Spinal cord (tissue), 10 donors: ENCODE results near the gene GABRA4. TPM values are rescaled to one million over a fixed set of nuclear protein-coding genes. Genes with fewer than 3 reads are reported as not detected.

Source experiments
- DNase-seq, 6 donors: peaks; one replicate each; pipeline versions ENCODE4 v3.0.0 to v3.0.0-alpha.2; 2013 to 2015; ENCODE audit warnings: low spot score in 6 of 6, low read depth in 4 of 6
- H3K27ac ChIP-seq: one replicate; pipeline ENCODE4 v1.5.1; 2013; ENCODE audit warnings: low read depth, low read length, control low read depth
- H3K27me3 ChIP-seq: one replicate; pipeline ENCODE4 v1.6.1; 2013; ENCODE audit warnings: low read length; ENCODE audit not compliant: control insufficient read depth, insufficient read depth
- H3K36me3 ChIP-seq: one replicate; pipeline ENCODE4 v1.6.1; 2013; ENCODE audit warnings: low read length; ENCODE audit not compliant: control insufficient read depth, insufficient read depth
- H3K4me1 ChIP-seq: one replicate; pipeline ENCODE4 v1.6.1; 2013; ENCODE audit warnings: low read length; ENCODE audit not compliant: control insufficient read depth, insufficient read depth
- H3K4me3 ChIP-seq: one replicate; pipeline ENCODE4 v1.5.1; 2013; ENCODE audit warnings: low read depth, low read length, control low read depth
- H3K9me3 ChIP-seq: one replicate; pipeline ENCODE4 v1.6.1; 2013; ENCODE audit warnings: low read length; ENCODE audit not compliant: control insufficient read depth, insufficient read depth
- whole genome bisulfite sequencing: methylation state at CpG from one replicate; pipeline ENCODE4 v1.1.5; 2013; ENCODE audit warnings: missing lambda C conversion rate; ENCODE audit not compliant: insufficient coverage; 5-methylcytosine and 5-hydroxymethylcytosine counted together
- polyA plus RNA-seq, 2 donors: library from polyadenylated mRNA; unstranded; fragments of 120-200 nt; gene quantifications; one replicate each; pipeline ENCODE4 v1.2.1, GENCODE V29; 2013; ENCODE audit not compliant: insufficient read length in 2 of 2
- total RNA-seq, 2 donors: library from RNA; depleted of rRNA in 1 of 2; stranded (reverse); fragments of 120-200 nt in 1 of 2; fragments of >200 nt in 1 of 2; gene quantifications; one replicate each; pipeline versions ENCODE4 v1.2.3 to v1.2.4, GENCODE V29; 2013 to 2014
- donor health status: healthy.

The GABRA4 gene
- total and polyA plus RNA-seq, 4 donors = 1.3 to 8.1 (median 2.0) TPM

DNA sequence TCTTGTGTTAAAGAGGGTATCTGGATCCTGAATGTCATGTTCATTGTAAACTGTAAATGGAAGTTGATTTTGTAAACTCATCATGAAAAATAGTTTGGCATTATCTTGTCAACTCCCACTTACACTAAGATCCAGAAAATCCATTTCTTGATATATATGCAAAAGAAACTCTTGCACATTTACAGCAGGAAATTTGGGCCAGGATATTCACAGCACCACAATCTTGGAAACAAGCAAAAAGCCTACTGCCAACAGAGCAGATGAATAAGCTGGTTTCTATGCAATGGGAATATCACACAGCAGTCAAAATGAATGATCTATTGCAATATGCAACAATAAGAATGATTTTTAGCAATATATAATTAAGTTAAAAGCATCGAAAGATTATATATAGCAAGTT is 8.6 kb downstream of the GABRA4 start:
- H3K4me1 ChIP-seq = no peaks in the 10 kb centered on the region
- no CpG with 5 or more reads among the region's 1 CpG for WGBS
- no peaks in the 10 kb centered on the region for H3K9me3 ChIP-seq
- H3K36me3 ChIP-seq = no peaks in the 10 kb centered on the region
- no peak overlapping the region for H3K27ac ChIP-seq
- DNase-seq = peak in 1 of 6 donors; percentile 73
- H3K4me3 ChIP-seq = no peak overlapping the region
- H3K27me3 ChIP-seq = no peaks in the 10 kb centered on the region

DNA sequence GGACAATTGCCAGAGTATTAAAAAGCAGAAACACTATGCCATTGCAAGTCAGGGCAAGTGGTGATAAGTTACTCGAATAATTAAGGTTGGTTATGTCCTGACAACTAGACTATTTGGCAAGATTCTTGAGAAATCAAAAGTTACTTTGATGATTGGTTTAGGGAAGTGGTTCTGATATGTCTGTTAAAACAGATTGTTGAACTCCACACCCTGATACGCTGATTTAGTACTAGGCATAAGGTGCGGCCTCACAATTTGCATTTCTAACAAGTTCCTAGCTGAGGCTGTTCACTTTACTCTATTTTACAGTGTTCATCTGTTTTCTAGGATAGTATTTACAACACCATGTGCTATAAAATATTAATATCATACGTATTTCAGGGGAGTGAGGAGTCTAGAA is 12.5 kb downstream of the GABRA4 start:
- 86% methylated on average over 1 of the region's 4 CpGs for WGBS
- Histone ChIP-seq H3K4me3 (no peak overlapping the region), H3K9me3 (no peaks in the 10 kb centered on the region), H3K4me1 (no peaks in the 10 kb centered on the region), H3K36me3 (no peaks in the 10 kb centered on the region), H3K27ac (no peak overlapping the region), H3K27me3 (no peaks in the 10 kb centered on the region)
- DNase-seq = no peak

DNA sequence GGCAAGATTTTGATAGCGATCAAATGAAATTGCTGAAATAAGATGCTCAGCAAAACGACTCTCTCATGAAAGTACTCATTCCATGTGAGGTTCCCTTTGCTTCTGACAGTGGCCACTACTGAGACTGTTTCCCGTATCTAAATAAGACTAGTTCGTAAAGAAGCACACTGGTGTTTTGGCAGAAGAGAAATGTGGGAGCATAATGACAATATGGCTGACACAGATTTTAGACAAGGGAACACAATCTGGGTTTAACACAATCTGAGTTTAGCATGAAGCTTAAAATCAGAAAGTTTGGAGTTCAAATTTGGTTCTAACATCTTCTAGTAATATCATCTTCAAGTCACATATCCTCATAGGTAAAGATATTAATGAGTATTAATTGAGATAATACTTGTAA is 13.7 kb downstream of the GABRA4 start:
- Histone ChIP-seq H3K4me1 (no peaks in the 10 kb centered on the region), H3K36me3 (no peaks in the 10 kb centered on the region), H3K4me3 (no peak overlapping the region), H3K27ac (no peak overlapping the region), H3K9me3 (no peaks in the 10 kb centered on the region), H3K27me3 (no peaks in the 10 kb centered on the region)
- DNase-seq = peak in 1 of 6 donors; percentile 69
- 83% methylated on average over 4 of the region's 4 CpGs for WGBS

DNA sequence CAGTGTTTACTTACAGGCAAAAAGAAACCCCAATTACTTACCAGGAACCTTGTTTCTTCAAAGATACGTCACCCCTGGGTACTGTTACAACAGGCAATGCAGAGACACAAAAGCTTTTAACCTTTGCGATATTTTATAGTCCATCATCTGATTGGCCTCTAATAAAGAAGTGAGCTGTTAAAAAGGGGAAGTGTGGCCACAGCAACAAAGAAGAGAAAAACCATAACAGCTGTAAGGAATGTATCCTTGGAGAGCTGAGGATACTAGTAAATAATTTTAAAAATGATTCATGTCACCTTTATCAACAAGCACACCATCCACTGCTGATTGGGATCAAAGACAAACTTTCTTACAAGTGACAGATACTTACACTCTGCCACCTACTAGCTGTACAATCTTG is 14.1 kb downstream of the GABRA4 start:
- no peaks in the 10 kb centered on the region for H3K27me3 ChIP-seq
- H3K27ac ChIP-seq = no peak overlapping the region
- no peaks in the 10 kb centered on the region for H3K36me3 ChIP-seq
- no peaks in the 10 kb centered on the region for H3K9me3 ChIP-seq
- no peaks in the 10 kb centered on the region for H3K4me1 ChIP-seq
- DNase-seq = no peak
- H3K4me3 ChIP-seq = no peak overlapping the region
- WGBS = no CpG with 5 or more reads among the region's 2 CpGs

DNA sequence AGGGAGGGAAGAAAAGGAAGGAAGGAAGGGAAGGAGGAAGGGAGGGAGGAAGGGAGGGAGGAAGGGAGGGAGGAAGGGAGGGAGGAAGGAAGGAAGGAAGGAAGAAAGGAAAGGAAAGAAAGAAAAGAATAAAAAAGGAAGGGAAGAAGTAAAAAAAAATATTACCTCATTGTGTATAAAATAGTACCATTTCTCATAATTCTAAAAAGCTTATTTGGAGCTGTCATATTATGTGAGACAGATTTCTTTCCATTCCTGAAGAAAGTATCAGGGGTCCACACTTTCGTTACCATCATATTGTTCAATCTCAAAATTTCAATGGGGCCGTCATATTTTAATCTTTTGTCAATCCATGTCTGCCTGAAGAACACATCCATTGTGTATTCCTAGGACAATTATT is 16.1 kb downstream of the GABRA4 start:
- no peak for DNase-seq
- Histone ChIP-seq H3K36me3 (no peaks in the 10 kb centered on the region), H3K27ac (no peak overlapping the region), H3K4me1 (no peaks in the 10 kb centered on the region), H3K4me3 (no peak overlapping the region), H3K27me3 (no peaks in the 10 kb centered on the region), H3K9me3 (no peaks in the 10 kb centered on the region)
- WGBS = no CpG with 5 or more reads among the region's 2 CpGs

DNA sequence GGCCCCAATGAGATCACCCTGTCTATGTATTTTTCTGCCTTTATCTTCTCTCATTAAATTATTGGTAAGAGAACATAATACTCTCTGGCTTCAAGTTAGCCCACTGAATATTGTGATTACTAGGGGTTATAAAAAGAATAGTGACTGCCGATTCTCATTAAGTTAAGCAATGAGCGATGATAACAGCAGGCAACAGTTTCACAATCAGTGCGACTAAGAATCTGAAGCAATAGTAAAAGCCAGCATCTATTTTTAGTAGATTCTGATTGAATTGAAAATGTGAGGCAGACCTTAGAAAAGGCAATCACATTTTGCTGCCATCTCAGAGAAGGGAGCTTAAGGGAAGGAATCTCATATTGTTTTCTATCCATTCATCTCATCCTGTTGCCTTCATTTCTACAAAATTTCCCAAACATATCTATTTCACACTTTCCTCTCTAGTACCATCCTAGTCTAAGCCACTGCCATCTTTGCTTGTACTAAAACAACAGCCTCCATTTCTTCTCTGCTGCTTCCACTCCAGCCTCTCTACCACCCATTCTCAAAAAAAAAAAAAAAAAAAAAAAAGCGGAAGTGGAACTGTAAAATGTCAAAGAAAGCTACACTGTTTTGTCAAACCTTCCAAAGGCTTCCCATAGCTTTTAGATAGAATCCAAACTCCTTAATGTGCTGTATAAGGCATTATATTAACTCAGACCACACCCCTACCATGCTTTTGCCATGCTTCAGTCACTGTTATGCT is 17.4 kb downstream of the GABRA4 start:
- H3K27ac ChIP-seq = no peak overlapping the region
- H3K36me3 ChIP-seq = no peaks in the 10 kb centered on the region
- WGBS = 92% methylated on average over 2 of the region's 4 CpGs
- H3K9me3 ChIP-seq = no peaks in the 10 kb centered on the region
- H3K4me1 ChIP-seq = no peaks in the 10 kb centered on the region
- no peak overlapping the region for H3K4me3 ChIP-seq
- peak in 2 of 6 donors; percentile 49 to 76 for DNase-seq
- no peaks in the 10 kb centered on the region for H3K27me3 ChIP-seq

DNA sequence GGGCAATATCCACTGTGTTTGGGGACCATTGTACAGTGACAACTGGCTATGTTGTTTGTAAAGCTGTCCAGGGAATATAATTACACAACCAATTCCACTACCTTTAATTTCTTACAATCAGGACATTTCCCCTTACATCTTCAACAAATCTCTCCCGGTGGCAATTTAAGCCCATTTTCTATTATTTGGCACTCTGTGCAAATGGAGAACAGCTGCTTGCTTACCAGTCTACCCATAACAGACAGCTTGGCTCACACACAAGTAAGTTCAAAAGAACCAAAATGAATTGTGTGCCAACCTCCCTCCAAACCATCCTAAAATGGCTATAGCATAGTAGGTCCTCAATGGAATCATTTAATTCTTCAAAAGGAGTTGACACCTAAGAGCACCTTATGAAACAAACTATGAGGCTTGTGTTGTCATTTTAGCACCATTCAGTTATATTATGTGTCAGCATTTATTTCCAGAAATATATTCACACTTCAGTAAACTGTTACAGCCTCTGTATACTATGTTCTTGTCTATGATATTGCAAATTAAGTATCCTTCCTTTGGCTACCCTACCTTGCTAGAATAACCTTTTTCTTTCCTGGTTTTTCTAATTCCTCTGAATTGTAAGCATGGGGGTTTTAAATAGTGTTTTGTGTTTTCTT is 18.4 kb downstream of the GABRA4 start:
- WGBS = 67% methylated on average over 1 of the region's 1 CpG
- no peaks in the 10 kb centered on the region for H3K4me1 ChIP-seq
- no peak overlapping the region for H3K27ac ChIP-seq
- no peaks in the 10 kb centered on the region for H3K36me3 ChIP-seq
- H3K4me3 ChIP-seq = no peak overlapping the region
- no peaks in the 10 kb centered on the region for H3K27me3 ChIP-seq
- H3K9me3 ChIP-seq = no peaks in the 10 kb centered on the region
- peak in 2 of 6 donors; percentile 41 to 76 for DNase-seq

DNA sequence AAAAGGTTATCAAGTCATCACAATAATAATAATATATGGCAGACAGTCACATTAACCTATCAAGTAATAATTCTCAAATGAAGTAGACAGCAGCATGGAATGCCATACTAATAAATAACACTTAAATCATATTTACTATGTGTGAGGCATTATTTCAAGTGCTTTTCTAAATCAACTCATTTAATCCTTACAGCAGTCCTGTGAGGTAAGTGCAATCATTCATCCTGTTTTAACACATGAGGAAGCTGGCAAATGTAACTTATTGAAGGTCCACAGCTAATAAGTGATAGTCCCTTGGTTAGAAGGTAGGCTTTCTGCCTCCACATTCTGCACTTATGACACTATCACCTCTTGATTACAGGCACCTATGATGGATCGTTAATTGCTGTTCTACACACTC is 24.5 kb downstream of the GABRA4 start:
- H3K4me1 ChIP-seq = no peaks in the 10 kb centered on the region
- WGBS = no CpG with 5 or more reads among the region's 1 CpG
- DNase-seq = no peak
- no peaks in the 10 kb centered on the region for H3K36me3 ChIP-seq
- no peak overlapping the region for H3K4me3 ChIP-seq
- H3K9me3 ChIP-seq = no peaks in the 10 kb centered on the region
- H3K27ac ChIP-seq = no peak overlapping the region
- H3K27me3 ChIP-seq = no peaks in the 10 kb centered on the region

DNA sequence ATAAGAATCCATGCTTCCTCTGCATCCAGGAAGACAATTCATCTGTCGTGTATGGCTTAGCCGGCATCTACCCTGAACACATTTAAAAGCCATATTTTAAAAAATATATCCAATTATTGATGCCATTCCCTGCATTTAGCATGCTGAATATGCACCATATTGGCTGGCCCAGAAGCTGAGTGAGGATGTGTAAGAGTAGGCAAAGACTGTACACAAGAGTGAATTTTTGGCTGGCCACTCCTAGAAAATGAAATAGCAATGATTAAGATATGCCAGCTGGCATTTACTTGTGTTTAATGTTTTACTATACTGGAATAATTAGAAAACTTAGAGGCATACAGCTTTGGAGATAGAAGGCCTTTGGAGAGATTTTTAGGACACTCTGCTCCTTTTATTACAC is 25.8 kb downstream of the GABRA4 start:
- peak in 1 of 6 donors; percentile 55 for DNase-seq
- Histone ChIP-seq H3K27ac (no peak overlapping the region), H3K9me3 (no peaks in the 10 kb centered on the region), H3K4me3 (no peak overlapping the region), H3K27me3 (no peaks in the 10 kb centered on the region), H3K36me3 (no peaks in the 10 kb centered on the region), H3K4me1 (no peaks in the 10 kb centered on the region)
- no CpG with 5 or more reads among the region's 2 CpGs for WGBS
